Measurements from ENCODE around the gene SCRN1.
A peak's percentile ranks its signal among the peaks of the same experiment; 100 is the strongest.

The SCRN1 gene

GRCh38 chr7:29953726-29954347 is 35.8 kb downstream of the SCRN1 start:
- no peak overlapping the region for H3K4me3 ChIP-seq (ENCODE audit: low read depth, low read length)
- no peak for TF ChIP-seq CTCF (IDR thresholded peaks at IDR 0.05; ENCODE audit: low read depth, low read length, missing control alignments)
- DNase-seq (ENCODE audit: low read depth), result no peak

- no peak for DNase-seq (ENCODE audit: low read depth)
- no peak for TF ChIP-seq CTCF (IDR thresholded peaks at IDR 0.05; ENCODE audit: low read depth, low read length, missing control alignments)
- H3K4me3 ChIP-seq (ENCODE audit: low read depth, low read length), result no peak overlapping the region
These were observed 38.4 kb downstream of the SCRN1 start for GRCh38 chr7:29951206-29951605.

- H3K4me3 ChIP-seq (ENCODE audit: low read depth, low read length), result no peak overlapping the region
- DNase-seq (ENCODE audit: low read depth), result no peak
- no peak for TF ChIP-seq CTCF (IDR thresholded peaks at IDR 0.05; ENCODE audit: low read depth, low read length, missing control alignments)
These were observed 39.1 kb downstream of the SCRN1 start for GRCh38 chr7:29950480-29950879.

- DNase-seq (ENCODE audit: low read depth), result no peak
- no peak overlapping the region for H3K4me3 ChIP-seq (ENCODE audit: low read depth, low read length)
- no peak for TF ChIP-seq CTCF (IDR thresholded peaks at IDR 0.05; ENCODE audit: low read depth, low read length, missing control alignments)
These were observed 41.0 kb downstream of the SCRN1 start for GRCh38 chr7:29948587-29948986.

- no peak for DNase-seq (ENCODE audit: low read depth)
- peak; percentile 40 for TF ChIP-seq CTCF (IDR thresholded peaks at IDR 0.05; ENCODE audit: low read depth, low read length, missing control alignments)
- H3K4me3 ChIP-seq (ENCODE audit: low read depth, low read length), result no peak overlapping the region
These were observed 43.0 kb downstream of the SCRN1 start for GRCh38 chr7:29946428-29947186.

GRCh38 chr7:29945259-29945809 is 44.3 kb downstream of the SCRN1 start:
- DNase-seq (ENCODE audit: low read depth), result no peak
- no peak for TF ChIP-seq CTCF (IDR thresholded peaks at IDR 0.05; ENCODE audit: low read depth, low read length, missing control alignments)
- no peak overlapping the region for H3K4me3 ChIP-seq (ENCODE audit: low read depth, low read length)

Measured in GM12864 (cell line).